H9 (cell line): ENCODE measurements around the gene RRAS. TPM values are rescaled to one million over a fixed set of nuclear protein-coding genes. Genes with fewer than 3 reads are reported as not detected.

Experiments
- DNase-seq: peaks from one replicate; pipeline ENCODE4 v3.0.0-alpha.2; 2017
- H2AFZ ChIP-seq: one replicate; pipeline ENCODE4 v1.6.1; 2013; ENCODE audit warnings: mild to moderate bottlenecking, low read length, control low read depth, moderate library complexity
- H2AK5ac ChIP-seq: 2 replicates; pipeline ENCODE4 v1.6.1; 2013; ENCODE audit warnings: low read length, control low read depth, mixed read lengths; ENCODE audit not compliant: insufficient read length
- H2BK120ac ChIP-seq: one replicate; pipeline ENCODE4 v1.6.1; 2013; ENCODE audit warnings: low read depth, mild to moderate bottlenecking, low read length, control low read depth, inconsistent platforms; ENCODE audit not compliant: poor library complexity, severe bottlenecking
- H2BK12ac ChIP-seq: 2 replicates; pipeline ENCODE4 v1.6.1; 2013; ENCODE audit warnings: low read length, control low read depth, mixed read lengths, low read depth; ENCODE audit not compliant: insufficient read length
- H2BK15ac ChIP-seq: 2 replicates; pipeline ENCODE4 v1.6.1; 2013; ENCODE audit warnings: low read depth, low read length, control low read depth
- H2BK20ac ChIP-seq: one replicate; pipeline ENCODE4 v1.6.1; 2013; ENCODE audit warnings: low read depth, mild to moderate bottlenecking, low read length, control low read depth, inconsistent platforms; ENCODE audit not compliant: poor library complexity, severe bottlenecking
- H2BK5ac ChIP-seq: 2 replicates; pipeline ENCODE4 v1.6.1; 2013; ENCODE audit warnings: low read length, control low read depth, mixed read lengths; ENCODE audit not compliant: insufficient read length
- H3K14ac ChIP-seq: 2 replicates; pipeline ENCODE4 v1.6.1; 2013; ENCODE audit warnings: low read length, control low read depth; ENCODE audit not compliant: insufficient read depth
- H3K18ac ChIP-seq: 2 replicates; pipeline ENCODE4 v1.6.1; 2013; ENCODE audit warnings: low read depth, mild to moderate bottlenecking, mixed read lengths, low read length, control low read depth; ENCODE audit not compliant: insufficient read length
- H3K23ac ChIP-seq: 2 replicates; pipeline ENCODE4 v1.6.1; 2013; ENCODE audit warnings: low read length, control low read depth, mixed read lengths, low read depth; ENCODE audit not compliant: insufficient read length
- H3K23me2 ChIP-seq: 2 replicates; pipeline ENCODE4 v1.6.1; 2013; ENCODE audit warnings: low read depth, mild to moderate bottlenecking, mixed read lengths, low read length, control low read depth; ENCODE audit not compliant: insufficient read length, poor library complexity, severe bottlenecking
- H3K27ac ChIP-seq: 2 replicates; pipeline ENCODE4 v1.5.1; 2013; ENCODE audit warnings: low read length, control low read depth, mixed read lengths, low read depth; ENCODE audit not compliant: insufficient read length
- H3K27me3 ChIP-seq: 2 replicates; pipeline ENCODE4 v1.6.1; 2013; ENCODE audit warnings: low read length, control low read depth, inconsistent platforms; ENCODE audit not compliant: insufficient read depth
- H3K4ac ChIP-seq: 2 replicates; pipeline ENCODE4 v1.6.1; 2013; ENCODE audit warnings: low read depth, mild to moderate bottlenecking, control low read depth, inconsistent platforms, low read length, moderate library complexity
- H3K4me1 ChIP-seq: 2 replicates; pipeline ENCODE4 v1.6.1; 2013; ENCODE audit warnings: low read length, control low read depth, inconsistent platforms; ENCODE audit not compliant: insufficient read depth
- H3K4me2 ChIP-seq: 2 replicates; pipeline ENCODE4 v1.6.1; 2013; ENCODE audit warnings: low read length, control low read depth, mixed read lengths; ENCODE audit not compliant: insufficient read length, insufficient read depth
- H3K56ac ChIP-seq: 2 replicates; pipeline ENCODE4 v1.6.1; 2013; ENCODE audit warnings: low read depth, mild to moderate bottlenecking, mixed read lengths, low read length, control low read depth; ENCODE audit not compliant: insufficient read length
- H3K79me1 ChIP-seq: 2 replicates; pipeline ENCODE4 v1.6.1; 2013; ENCODE audit warnings: low read depth, mild to moderate bottlenecking, moderate library complexity, low read length, control low read depth, inconsistent platforms; ENCODE audit not compliant: insufficient read depth, poor library complexity, severe bottlenecking
- H3K79me2 ChIP-seq: 2 replicates; pipeline ENCODE4 v1.6.1; 2013; ENCODE audit warnings: low read length, control low read depth, inconsistent platforms; ENCODE audit not compliant: insufficient read depth
- H3K9ac ChIP-seq: 2 replicates; pipeline ENCODE4 v1.6.1; 2013; ENCODE audit warnings: low read length, control low read depth, mixed read lengths; ENCODE audit not compliant: insufficient read length; ENCODE audit errors: extremely low read depth
- H3K9me3 ChIP-seq: one replicate; pipeline ENCODE4 v1.6.1; 2013; ENCODE audit warnings: low read depth, low read length, inconsistent platforms; ENCODE audit not compliant: control insufficient read depth
- H3T11ph ChIP-seq: one replicate; pipeline ENCODE4 v1.6.1; 2013; ENCODE audit warnings: mild to moderate bottlenecking, low read length, control low read depth, inconsistent platforms
- H4K20me1 ChIP-seq: one replicate; pipeline ENCODE4 v1.6.1; 2013; ENCODE audit not compliant: control insufficient read depth, insufficient read length, insufficient read depth
- H4K5ac ChIP-seq: 2 replicates; pipeline ENCODE4 v1.6.1; 2013; ENCODE audit warnings: low read depth, mild to moderate bottlenecking, mixed read lengths, low read length, control low read depth; ENCODE audit not compliant: insufficient read length
- H4K8ac ChIP-seq: replicated peaks from 2 replicates; pipeline ENCODE4 v1.6.1; 2013; ENCODE audit warnings: low read length, control low read depth, mixed read lengths, low read depth; ENCODE audit not compliant: insufficient read length
- H4K91ac ChIP-seq: 2 replicates; pipeline ENCODE4 v1.6.1; 2013; ENCODE audit warnings: low read depth, mild to moderate bottlenecking, moderate library complexity, mixed read lengths, low read length, control low read depth; ENCODE audit not compliant: insufficient read length
- H3K27ac Mint-ChIP-seq, 3 experiments: 2 replicates in 2 of 3; 3 replicates in 1 of 3; pipeline ENCODE4 v1.8.0; 2020 to 2021; ENCODE audit warnings: mixed read lengths in 3 of 3, mild to moderate bottlenecking in 1 of 3, moderate library complexity in 1 of 3
- H3K27me3 Mint-ChIP-seq: 2 replicates; pipeline ENCODE4 v1.8.0; 2021; ENCODE audit warnings: low read depth, mild to moderate bottlenecking, moderate library complexity, mixed read lengths
- H3K36me3 Mint-ChIP-seq, 3 experiments: 2 replicates in 2 of 3; 3 replicates in 1 of 3; pipeline ENCODE4 v1.8.0; 2020 to 2021; ENCODE audit warnings: low read depth in 3 of 3, mixed read lengths in 3 of 3; ENCODE audit not compliant: insufficient read depth in 1 of 3
- H3K4me1 Mint-ChIP-seq, 2 experiments: 2 replicates each; pipeline ENCODE4 v1.8.0; 2020; ENCODE audit warnings: mixed read lengths in 2 of 2
- H3K4me3 Mint-ChIP-seq, 2 experiments: 2 replicates in 1 of 2; 3 replicates in 1 of 2; pipeline ENCODE4 v1.8.0; 2020 to 2021; ENCODE audit warnings: mild to moderate bottlenecking in 2 of 2, mixed read lengths in 2 of 2, moderate library complexity in 1 of 2
- H3K9me3 Mint-ChIP-seq, 2 experiments: 2 replicates in 1 of 2; 3 replicates in 1 of 2; pipeline ENCODE4 v1.8.0; 2020; ENCODE audit warnings: mild to moderate bottlenecking in 2 of 2, mixed read lengths in 2 of 2, moderate library complexity in 1 of 2
- WGBS: extraction: QIAGEN DNeasy Blood & Tissue Kit; methylation state at CpG from one replicate; pipeline ENCODE4 v1.1.7; 2013; ENCODE audit warnings: missing lambda C conversion rate, low lambda C conversion rate, mixed read lengths; ENCODE audit not compliant: insufficient read length; ENCODE audit errors: extremely low coverage; 5-methylcytosine and 5-hydroxymethylcytosine counted together
- total RNA-seq: library from RNA; stranded (reverse); gene quantifications from 2 replicates; pipeline ENCODE4 v1.2.1, GENCODE V29; 2021
- TF ChIP-seq, protein P1 (sequence below): fragments of 200-600 bp; sonication (generic); conservative IDR thresholded peaks from 3 replicates; pipeline ENCODE4 v1.8.0; 2021; ENCODE audit warnings: antibody characterized with exemption, mild to moderate bottlenecking

The RRAS gene
- total RNA-seq, 1 experiment from 2014 or later: 9.9 TPM

GRCh38 chr19:49614096-49614833, 25.7 kb downstream of the RRAS start:
- Mint-ChIP-seq H3K4me3 (no peak overlapping the region), H3K9me3 (no peaks in the 10 kb centered on the region), H3K27me3 (no peaks in the 10 kb centered on the region; the same call in 1 of the 2 replicates), H3K4me1 (peaks cover 0 to 2% of the 10 kb centered on the region in 2 experiments; a peak in 1 of 4 replicates), H3K27ac (peak overlapping the region in 2 of 3 experiments; percentile 11 to 58; a peak in 4 of 7 replicates), H3K36me3 (peaks cover 50 to 80% (median 72%) of the 10 kb centered on the region in 3 experiments; a peak in 6 of 7 replicates)
- Histone ChIP-seq H3K79me2 (peaks cover 5% of the 10 kb centered on the region; the same call in 1 of the 2 replicates), H3K4ac (no peak overlapping the region), H3K56ac (no peak overlapping the region), H2BK120ac (no peak overlapping the region), H3K9ac (no peak overlapping the region), H3K9me3 (no peaks in the 10 kb centered on the region), H3K79me1 (peaks cover 4% of the 10 kb centered on the region), H2AFZ (no peak overlapping the region), H4K20me1 (no peaks in the 10 kb centered on the region), H3K27me3 (no peaks in the 10 kb centered on the region), H4K91ac (no peak overlapping the region), H3K18ac (no peak overlapping the region), H2BK5ac (no peak overlapping the region), H3K14ac (no peak overlapping the region), H2BK20ac (no peak overlapping the region), H3K4me2 (no peak overlapping the region), H3K4me1 (no peaks in the 10 kb centered on the region), H3K23me2 (peaks cover 2% of the 10 kb centered on the region), H3T11ph (no peak overlapping the region), H3K23ac (no peak overlapping the region), H4K8ac (no peak overlapping the region), H2AK5ac (no peak overlapping the region), H3K27ac (no peak overlapping the region), H2BK12ac (no peak overlapping the region), H4K5ac (no peak overlapping the region), H2BK15ac (no peak overlapping the region)
- no CpG with 5 or more reads among the region's 19 CpGs for WGBS
- TF ChIP-seq, protein P1, sequence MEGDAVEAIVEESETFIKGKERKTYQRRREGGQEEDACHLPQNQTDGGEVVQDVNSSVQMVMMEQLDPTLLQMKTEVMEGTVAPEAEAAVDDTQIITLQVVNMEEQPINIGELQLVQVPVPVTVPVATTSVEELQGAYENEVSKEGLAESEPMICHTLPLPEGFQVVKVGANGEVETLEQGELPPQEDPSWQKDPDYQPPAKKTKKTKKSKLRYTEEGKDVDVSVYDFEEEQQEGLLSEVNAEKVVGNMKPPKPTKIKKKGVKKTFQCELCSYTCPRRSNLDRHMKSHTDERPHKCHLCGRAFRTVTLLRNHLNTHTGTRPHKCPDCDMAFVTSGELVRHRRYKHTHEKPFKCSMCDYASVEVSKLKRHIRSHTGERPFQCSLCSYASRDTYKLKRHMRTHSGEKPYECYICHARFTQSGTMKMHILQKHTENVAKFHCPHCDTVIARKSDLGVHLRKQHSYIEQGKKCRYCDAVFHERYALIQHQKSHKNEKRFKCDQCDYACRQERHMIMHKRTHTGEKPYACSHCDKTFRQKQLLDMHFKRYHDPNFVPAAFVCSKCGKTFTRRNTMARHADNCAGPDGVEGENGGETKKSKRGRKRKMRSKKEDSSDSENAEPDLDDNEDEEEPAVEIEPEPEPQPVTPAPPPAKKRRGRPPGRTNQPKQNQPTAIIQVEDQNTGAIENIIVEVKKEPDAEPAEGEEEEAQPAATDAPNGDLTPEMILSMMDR: no peak
- DNase-seq: no peak
